Vagina (tissue), 2 donors: ENCODE measurements around the gene ZAP70. TPM values are rescaled to one million over a fixed set of nuclear protein-coding genes. Genes with fewer than 3 reads are reported as not detected.
A peak's percentile ranks its signal among the peaks of the same experiment; 100 is the strongest.

Experiments
- DNase-seq, 2 donors: peaks; one replicate each; pipeline ENCODE4 v3.0.0-alpha.2; 2017; ENCODE audit errors: extremely low spot score in 2 of 2
- H3K27ac ChIP-seq: fragments of 200-600 bp; sonication (generic); one replicate; pipeline ENCODE4 v1.5.1; 2019
- H3K27me3 ChIP-seq: fragments of 200-600 bp; sonication (generic); one replicate; pipeline ENCODE4 v1.5.1; 2019
- H3K36me3 ChIP-seq, 2 donors: fragments of 200-600 bp; sonication (generic); one replicate each; pipeline ENCODE4 v1.5.1; 2017 to 2019
- H3K4me1 ChIP-seq: fragments of 200-600 bp; sonication (generic); one replicate; pipeline ENCODE4 v1.5.1; 2019
- H3K4me3 ChIP-seq, 2 donors: fragments of 200-600 bp; sonication (generic); 1 replicate in 1 of 2; 2 replicates in 1 of 2; pipeline ENCODE4 v1.5.1; 2016 to 2019
- H3K9me3 ChIP-seq: fragments of 200-600 bp; sonication (generic); one replicate; pipeline ENCODE4 v1.5.1; 2019
- POLR2A ChIP-seq, 2 donors: fragments of 450-650 bp; IDR thresholded peaks; one replicate each; pipeline ENCODE4 v1.6.1; 2017; ENCODE audit warnings: antibody characterized with exemption in 2 of 2, mild to moderate bottlenecking in 2 of 2, moderate library complexity in 2 of 2
- POLR2AphosphoS5 ChIP-seq, 2 donors: sonication (generic); formaldehyde crosslinking; IDR thresholded peaks; one replicate each; pipeline ENCODE4 v1.9.0; 2017; ENCODE audit warnings: antibody characterized with exemption in 2 of 2, mild to moderate bottlenecking in 2 of 2, low read depth in 1 of 2; ENCODE audit not compliant: insufficient read depth in 1 of 2
- intact Hi-C: fragments of 100-400 bp; cut with DNase I; formaldehyde crosslinking; loops from one replicate; pipeline ENCODE4 v1.15.1; 2023
- total RNA-seq: library from RNA; depleted of rRNA; stranded (reverse); fragments of >200 nt; gene quantifications from one replicate; pipeline ENCODE4 v1.2.3, GENCODE V29; 2016
- TF ChIP-seq, protein P1 (sequence below), 3 experiments: fragments of 450-650 bp in 2 of 3; fragments of 200-600 bp in 1 of 3; sonication (generic) in 1 of 3; IDR thresholded peaks; one replicate each; pipeline ENCODE4 v1.5.1; 2017 to 2019; ENCODE audit warnings: antibody characterized with exemption in 3 of 3, mild to moderate bottlenecking in 2 of 3, moderate library complexity in 2 of 3

The ZAP70 gene
- total RNA-seq, 1 donor from 2014 or later: 16.7 TPM

DNA sequence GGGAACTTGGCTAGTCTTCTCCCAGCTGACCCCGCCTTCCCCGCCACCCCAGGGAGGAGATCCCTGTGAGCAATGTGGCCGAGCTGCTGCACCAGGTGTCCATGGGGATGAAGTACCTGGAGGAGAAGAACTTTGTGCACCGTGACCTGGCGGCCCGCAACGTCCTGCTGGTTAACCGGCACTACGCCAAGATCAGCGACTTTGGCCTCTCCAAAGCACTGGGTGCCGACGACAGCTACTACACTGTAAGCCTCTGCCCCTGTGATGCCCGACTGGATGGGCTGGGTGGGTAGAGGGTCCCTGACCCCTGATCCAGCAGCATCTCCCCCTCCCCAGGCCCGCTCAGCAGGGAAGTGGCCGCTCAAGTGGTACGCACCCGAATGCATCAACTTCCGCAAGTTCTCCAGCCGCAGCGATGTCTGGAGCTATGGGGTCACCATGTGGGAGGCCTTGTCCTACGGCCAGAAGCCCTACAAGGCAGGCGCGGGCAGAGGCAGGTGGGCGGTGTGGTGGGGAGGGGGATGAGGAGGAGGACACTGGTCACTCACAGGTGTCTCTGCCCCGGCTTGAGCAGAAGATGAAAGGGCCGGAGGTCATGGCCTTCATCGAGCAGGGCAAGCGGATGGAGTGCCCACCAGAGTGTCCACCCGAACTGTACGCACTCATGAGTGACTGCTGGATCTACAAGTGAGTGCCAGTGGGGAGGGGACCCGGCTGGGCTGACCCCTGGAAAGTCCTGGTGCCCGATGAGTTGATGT lies 24.2 kb downstream of the ZAP70 start:
- H3K36me3 ChIP-seq: no peaks in the 10 kb centered on the region
- TF ChIP-seq POLR2A (IDR thresholded peaks at IDR 0.05): no peak
- no peak for DNase-seq
- intact Hi-C loops: no loop called here
- no peaks in the 10 kb centered on the region for H3K27me3 ChIP-seq
- H3K27ac ChIP-seq: no peak overlapping the region
- no peak overlapping the region for H3K4me3 ChIP-seq
- no peaks in the 10 kb centered on the region for H3K4me1 ChIP-seq
- H3K9me3 ChIP-seq: no peaks in the 10 kb centered on the region

DNA sequence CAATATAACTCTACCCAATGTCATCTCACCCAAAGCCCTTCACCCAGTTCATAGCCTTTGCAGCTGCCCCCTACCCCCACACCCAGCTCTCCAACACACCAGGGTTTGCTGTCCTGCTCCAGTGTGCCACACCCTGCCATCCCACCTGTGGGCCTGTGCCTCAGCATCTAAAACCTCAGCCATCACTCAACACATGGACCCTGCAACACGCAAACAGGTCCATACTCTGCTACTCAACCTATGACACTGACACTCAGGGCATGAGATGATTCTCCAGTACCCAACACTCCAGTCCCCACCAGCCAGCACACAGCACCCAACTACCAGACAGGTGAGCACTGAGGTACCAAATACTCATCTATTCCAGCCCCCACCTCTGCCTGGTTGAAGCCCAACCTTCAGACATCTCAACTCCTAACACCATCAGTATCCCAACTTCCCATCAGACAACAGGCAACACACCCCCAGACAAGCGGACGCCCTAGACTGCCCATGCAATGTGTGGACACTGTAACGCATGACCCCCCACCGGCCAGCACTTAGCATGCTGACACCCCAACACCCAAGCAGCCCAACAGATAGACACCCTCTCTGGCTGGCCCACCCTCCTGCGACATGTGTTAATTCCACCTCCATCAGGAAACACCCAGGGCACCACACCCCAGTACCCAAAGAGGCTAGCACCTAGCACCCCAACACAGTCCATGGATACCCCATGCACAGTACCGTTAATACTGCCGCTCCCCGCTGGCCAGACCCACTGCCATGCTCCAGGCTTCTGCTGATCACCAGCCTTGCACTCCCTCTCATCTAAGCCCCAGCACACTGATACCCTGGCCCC lies 25.0 kb downstream of the ZAP70 start:
- Histone ChIP-seq H3K36me3 (no peaks in the 10 kb centered on the region), H3K27me3 (no peaks in the 10 kb centered on the region), H3K4me1 (no peaks in the 10 kb centered on the region), H3K27ac (no peak overlapping the region), H3K4me3 (no peak overlapping the region), H3K9me3 (no peaks in the 10 kb centered on the region)
- intact Hi-C loops: no loop called here
- no peak for TF ChIP-seq POLR2AphosphoS5 (IDR thresholded peaks at IDR 0.05; ENCODE audit: insufficient read depth in 1 of 2, low read depth in 1 of 2)
- TF ChIP-seq, protein P1, sequence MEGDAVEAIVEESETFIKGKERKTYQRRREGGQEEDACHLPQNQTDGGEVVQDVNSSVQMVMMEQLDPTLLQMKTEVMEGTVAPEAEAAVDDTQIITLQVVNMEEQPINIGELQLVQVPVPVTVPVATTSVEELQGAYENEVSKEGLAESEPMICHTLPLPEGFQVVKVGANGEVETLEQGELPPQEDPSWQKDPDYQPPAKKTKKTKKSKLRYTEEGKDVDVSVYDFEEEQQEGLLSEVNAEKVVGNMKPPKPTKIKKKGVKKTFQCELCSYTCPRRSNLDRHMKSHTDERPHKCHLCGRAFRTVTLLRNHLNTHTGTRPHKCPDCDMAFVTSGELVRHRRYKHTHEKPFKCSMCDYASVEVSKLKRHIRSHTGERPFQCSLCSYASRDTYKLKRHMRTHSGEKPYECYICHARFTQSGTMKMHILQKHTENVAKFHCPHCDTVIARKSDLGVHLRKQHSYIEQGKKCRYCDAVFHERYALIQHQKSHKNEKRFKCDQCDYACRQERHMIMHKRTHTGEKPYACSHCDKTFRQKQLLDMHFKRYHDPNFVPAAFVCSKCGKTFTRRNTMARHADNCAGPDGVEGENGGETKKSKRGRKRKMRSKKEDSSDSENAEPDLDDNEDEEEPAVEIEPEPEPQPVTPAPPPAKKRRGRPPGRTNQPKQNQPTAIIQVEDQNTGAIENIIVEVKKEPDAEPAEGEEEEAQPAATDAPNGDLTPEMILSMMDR (IDR thresholded peaks at IDR 0.05): no peak
- TF ChIP-seq POLR2A (IDR thresholded peaks at IDR 0.05): no peak
- DNase-seq: no peak

DNA sequence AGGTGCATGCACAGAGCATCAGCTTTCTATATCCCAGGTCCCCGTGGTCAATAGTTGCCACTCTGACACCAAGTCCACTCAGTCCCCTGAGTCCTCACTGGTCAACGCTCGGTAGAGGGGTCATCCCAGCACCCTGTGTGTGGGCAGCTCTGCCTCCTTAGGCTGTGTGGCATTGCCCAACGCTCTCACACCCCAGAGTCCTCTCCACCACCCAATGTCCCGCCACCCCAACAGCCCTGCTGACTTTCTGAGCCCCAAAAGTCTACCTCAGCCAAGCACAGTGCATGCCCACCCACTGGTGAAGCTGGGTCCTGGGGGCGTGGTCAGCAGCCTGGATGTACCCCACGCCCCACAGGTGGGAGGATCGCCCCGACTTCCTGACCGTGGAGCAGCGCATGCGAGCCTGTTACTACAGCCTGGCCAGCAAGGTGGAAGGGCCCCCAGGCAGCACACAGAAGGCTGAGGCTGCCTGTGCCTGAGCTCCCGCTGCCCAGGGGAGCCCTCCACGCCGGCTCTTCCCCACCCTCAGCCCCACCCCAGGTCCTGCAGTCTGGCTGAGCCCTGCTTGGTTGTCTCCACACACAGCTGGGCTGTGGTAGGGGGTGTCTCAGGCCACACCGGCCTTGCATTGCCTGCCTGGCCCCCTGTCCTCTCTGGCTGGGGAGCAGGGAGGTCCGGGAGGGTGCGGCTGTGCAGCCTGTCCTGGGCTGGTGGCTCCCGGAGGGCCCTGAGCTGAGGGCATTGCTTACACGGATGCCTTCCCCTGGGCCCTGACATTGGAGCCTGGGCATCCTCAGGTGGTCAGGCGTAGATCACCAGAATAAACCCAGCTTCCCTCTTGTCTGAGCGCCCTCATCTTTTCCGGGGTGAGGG lies 25.9 kb downstream of the ZAP70 start:
- H3K4me3 ChIP-seq: no peak overlapping the region
- H3K27me3 ChIP-seq: no peaks in the 10 kb centered on the region
- H3K4me1 ChIP-seq: no peaks in the 10 kb centered on the region
- no peak for TF ChIP-seq POLR2A (IDR thresholded peaks at IDR 0.05)
- TF ChIP-seq POLR2AphosphoS5 (IDR thresholded peaks at IDR 0.05; ENCODE audit: insufficient read depth in 1 of 2, low read depth in 1 of 2): no peak
- TF ChIP-seq, protein P1 (IDR thresholded peaks at IDR 0.05): no peak
- H3K36me3 ChIP-seq: no peaks in the 10 kb centered on the region
- no peak for DNase-seq
- intact Hi-C loops: no loop called here
- no peak overlapping the region for H3K27ac ChIP-seq
- no peaks in the 10 kb centered on the region for H3K9me3 ChIP-seq

DNA sequence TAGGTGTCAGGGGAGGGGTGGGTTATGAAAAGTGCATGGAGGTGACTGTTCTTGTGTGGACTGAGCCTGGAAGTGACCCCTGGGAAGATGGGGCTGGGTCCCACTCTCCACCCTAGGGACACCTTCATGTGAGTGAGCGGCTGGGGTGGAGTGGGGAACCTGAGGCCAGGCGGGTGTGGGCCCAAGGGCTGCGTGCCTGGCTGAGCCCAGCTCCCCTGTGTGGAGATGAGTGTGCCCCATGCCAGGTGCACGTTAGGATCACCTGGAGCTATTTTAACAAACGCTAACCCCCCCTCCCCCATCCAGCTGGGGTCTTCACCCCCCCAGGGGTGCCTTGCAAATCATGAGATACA lies 26.5 kb downstream of the ZAP70 start:
- intact Hi-C loops: no loop called here
- Histone ChIP-seq H3K4me1 (no peaks in the 10 kb centered on the region), H3K4me3 (no peak overlapping the region), H3K27me3 (no peaks in the 10 kb centered on the region), H3K27ac (no peak overlapping the region), H3K9me3 (no peaks in the 10 kb centered on the region), H3K36me3 (no peaks in the 10 kb centered on the region)
- TF ChIP-seq, protein P1 (IDR thresholded peaks at IDR 0.05): no peak
- no peak for TF ChIP-seq POLR2A (IDR thresholded peaks at IDR 0.05)
- no peak for DNase-seq

DNA sequence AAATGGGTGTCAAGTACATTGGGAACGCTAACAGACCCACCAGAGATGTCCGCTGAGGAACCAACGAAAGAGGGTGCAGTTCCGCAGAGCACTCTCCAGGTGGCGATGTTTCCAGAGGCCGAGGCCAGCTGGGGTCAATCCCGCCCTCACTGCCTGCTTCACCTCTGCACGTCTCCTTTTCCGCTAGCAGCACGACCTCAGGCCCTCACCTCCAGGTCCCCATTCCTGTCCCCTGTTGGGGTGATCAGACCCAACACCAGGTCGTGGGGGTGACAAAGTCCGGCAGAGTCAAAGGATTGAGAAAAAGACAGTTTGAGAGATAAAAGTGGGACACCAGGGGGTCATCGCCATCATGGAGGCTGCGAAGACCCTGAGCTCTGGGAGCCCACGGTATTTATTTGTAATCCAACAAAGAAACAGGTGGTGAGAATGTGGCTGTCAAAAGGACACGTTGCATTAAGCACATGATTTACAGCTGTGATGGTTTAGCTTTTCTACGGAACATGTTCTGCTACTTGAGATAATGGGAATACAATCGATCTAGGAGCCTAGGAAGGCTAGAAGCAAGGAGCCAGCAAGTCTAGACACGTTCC lies 27.3 kb downstream of the ZAP70 start:
- H3K27me3 ChIP-seq: no peaks in the 10 kb centered on the region
- no peak for DNase-seq
- no peaks in the 10 kb centered on the region for H3K4me1 ChIP-seq
- TF ChIP-seq POLR2A (IDR thresholded peaks at IDR 0.05): no peak
- TF ChIP-seq, protein P1 (IDR thresholded peaks at IDR 0.05): peak in 1 of 3 experiments; percentile 24
- no peak for TF ChIP-seq POLR2AphosphoS5 (IDR thresholded peaks at IDR 0.05; ENCODE audit: insufficient read depth in 1 of 2, low read depth in 1 of 2)
- H3K27ac ChIP-seq: no peak overlapping the region
- no peaks in the 10 kb centered on the region for H3K36me3 ChIP-seq
- no peaks in the 10 kb centered on the region for H3K9me3 ChIP-seq
- no peak overlapping the region for H3K4me3 ChIP-seq
- intact Hi-C loops: no loop called here
